Measurements from ENCODE around the gene COQ8A.

COQ8A gene

DNA sequence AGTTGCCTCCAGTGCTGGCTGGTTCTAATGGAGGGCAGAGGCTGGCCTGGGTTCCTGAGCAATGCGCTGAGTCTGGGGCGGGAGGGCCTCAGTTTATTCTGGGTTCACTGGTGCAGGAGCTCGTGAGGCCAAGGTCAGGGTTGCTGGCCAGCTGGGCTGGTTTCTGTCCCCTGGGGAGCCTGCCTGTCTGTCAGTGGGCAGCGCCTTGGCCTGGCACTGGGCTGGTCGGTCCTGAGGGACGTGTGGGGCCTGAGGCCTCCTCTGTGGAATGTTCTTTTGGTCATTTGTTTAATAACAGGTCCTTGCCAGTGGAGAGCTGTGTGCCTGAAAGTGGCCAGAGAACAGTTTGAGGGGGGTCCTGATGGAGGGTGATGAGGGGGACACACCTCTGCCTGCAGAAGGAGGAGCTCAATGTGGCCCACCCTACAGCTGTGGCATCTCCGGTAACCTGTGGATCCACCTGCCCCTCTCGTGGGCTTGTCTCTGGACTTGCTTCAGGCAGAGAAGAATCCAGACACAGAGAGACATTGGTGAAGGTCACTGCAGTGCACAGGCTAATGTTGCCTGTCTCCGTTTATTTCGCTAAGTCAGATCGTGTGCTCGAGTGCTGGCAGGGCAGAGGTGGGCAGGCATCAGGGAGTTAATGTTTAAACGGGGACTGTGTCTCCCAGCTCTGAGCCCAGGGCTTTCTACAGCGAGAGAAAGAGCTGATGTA lies 34.6 kb downstream of the COQ8A start:
- no peak for DNase-seq

DNA sequence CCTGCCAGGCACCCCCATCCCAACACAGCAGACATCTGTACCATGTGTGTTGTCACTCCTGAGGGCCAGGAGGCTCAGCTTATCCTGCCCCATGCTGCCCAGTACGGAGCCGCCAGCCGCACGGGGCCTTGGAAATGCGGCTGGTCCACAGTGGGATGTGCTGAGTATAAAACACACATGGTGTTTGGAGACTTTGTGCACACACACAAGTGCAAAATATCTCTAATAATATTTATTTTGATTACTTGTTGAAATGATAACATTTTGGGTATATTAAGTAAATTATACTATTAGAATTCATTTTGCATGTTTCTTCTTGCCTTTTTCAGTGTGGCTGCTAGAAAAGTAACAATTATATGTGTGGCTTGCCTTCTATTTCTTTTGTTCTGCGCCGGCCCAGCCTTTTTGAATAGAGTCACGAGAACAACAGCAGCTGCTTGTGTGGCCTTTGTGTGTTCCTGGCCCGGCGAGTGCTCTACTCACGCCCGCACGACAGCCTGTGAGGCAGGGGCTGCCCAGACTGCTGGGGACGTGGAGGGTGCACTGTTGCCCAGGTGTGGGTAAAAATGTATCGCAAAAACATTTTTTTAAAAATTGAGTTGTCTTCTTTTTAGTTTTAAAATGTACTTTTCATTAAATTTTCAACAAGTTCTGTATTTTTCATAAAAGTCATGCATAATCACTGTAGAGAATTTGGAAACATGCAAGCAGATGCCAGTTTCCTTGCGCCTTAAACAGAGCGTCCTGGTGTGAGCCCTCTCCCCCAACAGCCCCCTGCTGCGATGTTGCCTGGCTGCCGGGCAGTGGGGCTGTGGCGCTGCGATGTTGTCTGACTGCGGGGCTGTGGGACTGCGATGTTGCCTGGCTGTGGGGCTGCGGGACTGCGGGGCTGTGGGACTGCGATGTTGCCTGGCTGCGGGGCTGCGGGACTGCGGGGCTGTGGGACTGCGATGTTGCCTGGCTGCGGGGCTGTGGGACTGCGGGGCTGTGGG lies 35.5 kb downstream of the COQ8A start:
- no peak for DNase-seq

DNA sequence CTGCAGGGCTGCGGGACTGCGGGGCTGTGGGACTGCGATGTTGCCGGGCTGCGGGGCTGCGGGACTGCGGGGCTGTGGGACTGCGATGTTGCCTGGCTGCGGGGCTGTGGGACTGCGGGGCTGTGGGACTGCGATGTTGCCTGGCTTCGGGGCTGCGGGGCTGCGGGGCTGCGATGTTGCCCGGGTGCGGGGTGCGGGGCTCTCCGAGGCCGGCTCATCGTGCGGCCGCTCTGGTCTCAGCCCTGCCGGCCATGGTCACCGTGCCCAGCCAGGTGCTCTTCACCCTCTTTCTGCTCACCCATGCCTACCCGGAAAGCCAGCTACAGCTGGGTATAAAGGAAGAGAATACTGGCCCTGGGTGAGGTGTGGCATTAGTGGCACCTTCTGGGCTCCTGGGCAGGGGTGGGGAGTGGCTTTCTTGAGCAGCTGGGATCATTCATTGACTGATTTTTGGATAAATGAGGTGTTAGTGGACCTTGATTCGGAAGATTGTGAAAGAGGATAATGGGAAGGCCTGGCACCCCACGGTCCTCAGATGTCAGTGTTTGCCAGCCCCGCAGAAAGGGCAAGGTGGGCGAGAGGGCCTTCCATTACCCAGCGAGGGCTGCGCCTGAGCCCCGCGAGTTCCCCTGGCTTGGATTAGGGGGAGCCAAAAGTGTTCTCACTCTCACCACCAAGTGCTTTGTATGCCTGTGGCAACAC lies 36.3 kb downstream of the COQ8A start:
- no peak for DNase-seq

DNA sequence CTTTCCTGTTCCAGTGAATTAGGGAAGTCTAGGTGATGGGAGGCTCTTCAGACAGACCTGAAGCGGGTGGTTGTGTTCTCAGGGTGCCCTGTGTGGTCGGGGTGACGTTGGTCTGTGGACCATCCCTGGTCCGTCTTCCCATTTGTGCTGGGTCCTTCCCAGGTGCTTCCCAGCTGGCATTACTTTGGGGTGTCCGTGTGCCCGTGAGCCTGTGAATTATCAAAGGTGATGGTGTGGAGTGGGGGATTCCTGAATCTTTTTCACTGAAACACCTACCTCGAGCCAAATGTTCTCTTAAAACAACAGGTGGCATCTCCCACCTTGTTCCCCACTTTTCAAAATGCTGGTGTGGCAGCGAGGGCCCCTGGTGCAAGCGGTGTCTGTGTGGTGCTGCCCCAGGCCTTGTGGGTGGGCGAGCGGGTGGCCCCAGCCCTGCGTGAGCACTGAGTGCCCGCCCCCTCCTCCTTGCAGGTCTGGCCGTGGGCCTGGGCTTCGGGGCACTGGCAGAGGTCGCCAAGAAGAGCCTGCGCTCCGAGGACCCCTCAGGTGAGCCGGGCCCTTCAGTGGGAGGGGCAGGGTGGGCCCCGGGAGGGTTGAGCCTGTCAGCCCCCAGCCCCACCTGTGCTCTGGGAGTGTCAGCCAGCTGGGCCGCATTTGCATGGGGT lies 37.0 kb downstream of the COQ8A start:
- no peak for DNase-seq

DNA sequence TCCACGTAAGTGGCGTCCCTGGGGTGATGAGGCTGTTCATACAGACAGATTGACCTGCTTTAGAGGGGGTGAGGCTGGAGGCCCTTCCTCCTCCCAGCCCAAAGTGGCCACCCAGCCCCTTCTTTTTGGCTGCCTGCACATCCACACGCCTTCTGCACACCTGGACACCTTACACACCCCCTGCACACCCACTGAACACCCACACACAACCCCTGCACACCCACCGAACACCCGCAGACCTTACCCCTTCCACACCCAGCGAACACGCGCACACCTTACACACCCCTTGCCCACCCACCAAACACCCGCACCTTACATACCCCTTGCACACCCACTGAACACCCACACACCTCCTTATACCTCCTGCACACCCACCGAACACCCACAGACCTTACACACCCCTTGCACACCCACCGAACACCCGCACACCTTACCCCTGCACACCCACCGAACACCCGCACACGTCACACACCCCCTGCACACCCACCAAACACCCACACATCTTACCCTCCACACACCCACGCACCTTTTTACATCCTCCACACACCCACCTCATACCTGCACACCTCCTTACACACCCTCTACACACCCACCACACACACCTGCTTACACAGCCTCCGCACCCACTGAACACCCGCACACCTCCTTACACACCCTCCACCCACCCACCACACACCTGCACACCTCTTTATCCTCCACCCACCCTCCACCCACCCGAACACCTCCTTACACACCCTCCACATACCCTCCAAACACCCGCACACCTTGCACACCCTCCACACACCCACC lies 37.7 kb downstream of the COQ8A start:
- DNase-seq = no peak

DNA sequence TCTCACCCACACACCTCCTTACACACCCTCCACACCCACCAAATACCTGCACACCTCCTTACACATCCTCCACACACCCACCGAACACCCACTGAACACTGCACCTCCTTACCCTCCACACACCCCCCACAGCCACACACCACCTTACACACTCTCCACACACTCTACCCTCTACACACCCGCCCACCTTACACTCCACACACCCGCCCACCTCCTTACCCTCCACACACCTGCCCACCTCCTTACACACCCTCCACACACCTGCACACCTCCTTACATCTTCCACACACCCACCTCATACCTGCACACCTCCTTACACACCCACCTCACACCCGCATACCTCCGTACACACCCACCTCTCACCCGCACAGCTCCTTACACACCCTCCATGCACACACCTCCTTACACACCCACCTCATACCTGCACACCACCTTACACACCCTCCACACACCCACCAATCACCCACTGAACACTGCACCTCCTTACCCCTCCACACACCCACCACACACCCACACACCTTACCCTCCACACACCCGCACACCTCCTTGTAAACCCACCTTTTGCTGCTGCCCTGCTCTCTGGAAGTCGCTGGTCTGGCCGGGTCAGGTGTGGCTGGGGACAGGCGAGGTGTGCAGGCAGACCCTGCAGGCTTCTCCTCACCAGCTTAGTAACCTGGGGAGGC lies 38.5 kb downstream of the COQ8A start:
- DNase-seq = no peak

DNA sequence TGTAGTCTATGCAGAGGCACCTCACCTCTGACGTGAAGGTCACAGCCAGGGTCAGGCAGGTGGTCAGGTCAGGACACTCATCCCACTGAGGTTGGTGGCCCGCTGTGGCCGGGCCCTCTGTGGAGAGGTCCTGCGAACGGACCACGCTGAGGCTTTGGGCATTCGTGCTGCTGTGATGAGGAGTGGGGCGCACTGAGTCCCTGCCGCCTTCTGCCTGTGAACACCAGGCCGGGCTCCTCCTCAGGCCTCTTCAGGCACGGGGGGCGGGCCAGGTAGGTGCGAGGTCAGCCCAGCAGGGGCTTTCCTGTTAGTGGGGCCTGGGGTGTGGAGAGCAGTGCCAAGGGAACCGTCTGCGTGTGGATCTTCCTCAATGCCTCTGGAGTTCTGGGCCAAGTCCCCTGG lies 39.0 kb downstream of the COQ8A start:
- DNase-seq = no peak

DNA sequence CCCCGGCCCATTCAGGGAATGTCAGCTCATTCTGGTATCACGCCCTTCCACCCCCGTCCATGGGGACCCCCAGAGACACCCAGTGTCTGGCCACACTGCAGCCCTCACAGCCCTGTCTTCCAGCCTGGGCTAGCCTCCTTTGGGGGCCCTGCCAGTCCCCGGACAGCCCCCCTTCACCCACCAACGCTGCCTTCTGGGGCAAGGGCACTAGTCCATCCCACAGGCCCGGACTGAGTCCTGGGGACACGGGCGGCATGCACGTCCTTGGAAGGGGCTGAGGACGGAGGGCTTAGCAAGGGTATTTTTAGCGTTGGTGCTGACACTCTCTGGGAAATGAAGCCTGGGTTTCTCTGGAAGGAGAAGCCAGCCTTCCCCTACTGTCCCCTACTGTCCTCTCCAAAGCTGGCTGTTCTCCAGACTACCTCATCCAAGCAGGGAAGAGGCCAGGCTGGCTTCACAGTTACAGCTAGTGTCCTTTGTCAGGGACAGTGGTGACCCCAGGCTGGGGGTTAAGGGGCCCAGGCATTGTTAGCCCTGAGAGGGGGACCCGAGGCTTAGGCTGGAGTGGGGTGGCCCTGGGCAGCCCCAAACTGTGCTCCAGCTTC lies 39.5 kb downstream of the COQ8A start:
- no peak for DNase-seq

DNA sequence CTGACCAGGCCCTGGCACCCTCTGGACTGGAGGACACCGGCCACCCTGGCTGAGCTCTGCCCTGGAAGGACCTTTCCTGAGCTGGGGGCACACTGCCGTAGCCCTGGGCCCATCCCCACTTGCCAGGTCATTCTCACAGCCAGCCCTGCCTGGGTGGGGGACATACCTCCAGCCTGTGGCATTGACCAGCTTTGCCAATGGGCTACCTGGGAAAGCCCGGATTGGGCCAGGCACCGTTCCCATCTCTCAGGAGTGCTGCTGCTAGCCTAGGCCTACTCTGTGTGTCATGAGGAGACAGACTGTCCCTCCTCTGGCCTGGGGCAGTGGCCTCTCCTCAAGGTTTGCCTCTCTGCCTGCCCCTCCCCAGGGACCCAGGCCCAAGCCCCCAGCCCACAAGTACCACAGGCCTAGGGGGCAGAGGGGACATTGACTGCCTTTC lies 40.0 kb downstream of the COQ8A start:
- no peak for DNase-seq

DNA sequence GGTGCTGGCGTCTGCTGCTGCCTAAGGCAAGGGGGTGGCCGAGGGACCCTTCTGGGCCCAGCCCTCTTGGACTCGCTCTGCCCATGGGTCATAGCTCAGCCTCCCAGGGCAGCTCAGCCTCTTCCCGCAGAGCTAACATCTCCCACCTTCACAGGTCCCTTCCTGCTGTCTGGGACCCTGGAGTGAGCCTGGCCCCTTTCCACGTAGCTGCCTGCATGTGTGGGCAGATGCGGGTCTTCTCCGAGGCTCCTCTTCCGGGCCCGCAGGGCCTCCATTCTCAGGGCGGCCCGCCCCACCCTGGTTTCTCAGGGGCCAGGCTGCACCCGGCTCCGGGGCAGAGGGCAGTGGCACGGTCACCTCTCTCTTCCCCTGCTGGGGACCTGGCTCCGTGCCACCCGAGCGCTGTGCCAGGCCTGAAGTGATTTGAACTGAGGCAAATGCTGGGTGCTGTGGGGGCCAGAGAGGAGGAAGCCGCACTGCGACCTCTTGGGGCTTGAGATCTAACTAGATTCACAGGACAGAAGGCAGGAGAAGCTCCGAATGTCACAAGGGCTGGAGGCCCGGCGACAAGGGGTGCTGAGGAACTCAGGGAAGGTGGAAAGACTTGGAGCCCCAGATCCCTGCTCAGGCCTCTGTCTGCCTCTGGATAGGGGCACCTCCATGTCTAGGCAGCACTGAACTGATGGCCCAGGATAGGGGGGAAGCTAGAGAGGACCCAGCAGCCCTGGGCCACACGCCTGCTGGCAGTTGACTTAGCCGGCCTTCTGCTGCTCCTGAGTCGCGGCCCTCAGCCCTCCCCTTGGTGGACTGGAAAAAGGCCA lies 40.7 kb downstream of the COQ8A start:
- no peak for DNase-seq

DNA sequence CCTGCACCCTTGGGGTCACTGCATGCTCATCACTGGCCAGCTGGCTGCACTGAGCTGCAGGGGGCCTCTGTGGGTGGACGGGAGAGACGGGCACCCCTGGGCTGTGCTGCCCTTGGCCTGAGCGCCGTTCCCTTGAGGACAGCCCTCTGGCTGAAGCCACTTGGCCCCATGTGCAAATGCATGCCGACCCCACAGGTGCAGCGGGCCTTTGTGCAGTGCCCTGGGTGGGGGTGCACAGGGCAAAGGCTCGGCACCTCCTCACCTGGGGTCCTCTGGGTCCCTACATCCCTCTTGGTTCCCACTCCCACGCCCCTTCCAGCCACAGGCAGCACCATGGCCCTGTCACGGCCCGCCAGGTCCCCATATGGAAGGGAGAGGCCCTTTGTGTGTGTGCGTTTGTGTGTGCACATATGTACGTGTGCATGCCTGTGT lies 41.3 kb downstream of the COQ8A start:
- no peak for DNase-seq

DNA sequence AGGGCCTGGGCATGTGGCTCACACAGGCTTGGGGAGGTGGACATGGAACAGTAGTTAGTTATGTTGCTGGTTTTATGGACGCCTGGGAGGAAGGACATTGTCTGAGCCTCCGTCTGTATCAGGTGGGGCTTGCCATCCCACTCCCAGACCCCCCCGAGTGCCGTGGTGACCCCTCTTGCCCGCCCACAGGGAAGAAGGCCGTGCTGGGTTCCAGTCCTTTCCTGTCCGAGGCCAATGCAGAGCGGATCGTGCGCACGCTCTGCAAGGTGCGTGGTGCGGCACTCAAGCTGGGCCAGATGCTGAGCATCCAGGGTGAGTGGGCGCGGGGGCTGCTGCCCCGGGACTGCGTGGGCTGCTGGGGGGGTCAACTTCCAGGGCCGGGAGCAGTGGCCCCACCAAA lies 41.7 kb downstream of the COQ8A start:
- DNase-seq = no peak

DNA sequence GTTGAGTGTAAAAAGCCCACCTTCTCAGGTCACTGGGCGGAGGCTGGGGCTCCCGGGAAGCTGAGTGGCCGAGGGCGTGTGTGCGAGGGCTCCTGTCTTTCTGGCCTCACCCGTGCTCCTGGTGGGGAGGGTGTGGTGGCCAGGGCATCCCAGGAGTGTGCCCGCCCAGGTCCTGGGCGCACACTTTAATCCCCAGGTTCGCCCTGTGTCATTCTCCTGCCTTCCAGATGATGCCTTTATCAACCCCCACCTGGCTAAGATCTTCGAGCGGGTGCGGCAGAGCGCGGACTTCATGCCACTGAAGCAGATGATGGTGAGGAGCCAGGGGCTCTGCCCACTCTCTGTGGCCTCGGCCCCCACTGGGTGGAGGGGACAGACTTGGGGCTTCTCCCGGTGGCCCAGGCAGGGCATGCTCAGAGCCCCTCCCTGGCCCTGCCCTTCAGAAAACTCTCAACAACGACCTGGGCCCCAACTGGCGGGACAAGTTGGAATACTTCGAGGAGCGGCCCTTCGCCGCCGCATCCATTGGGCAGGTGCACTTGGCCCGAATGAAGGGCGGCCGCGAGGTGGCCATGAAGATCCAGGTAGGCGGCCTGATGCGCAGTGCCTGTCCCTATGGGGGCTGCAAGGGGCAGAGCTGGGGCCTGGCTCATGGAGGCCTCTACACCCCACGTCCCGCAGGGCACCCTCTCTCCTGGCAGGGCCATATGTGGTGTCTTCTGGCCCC lies 42.5 kb downstream of the COQ8A start:
- no peak for DNase-seq

DNA sequence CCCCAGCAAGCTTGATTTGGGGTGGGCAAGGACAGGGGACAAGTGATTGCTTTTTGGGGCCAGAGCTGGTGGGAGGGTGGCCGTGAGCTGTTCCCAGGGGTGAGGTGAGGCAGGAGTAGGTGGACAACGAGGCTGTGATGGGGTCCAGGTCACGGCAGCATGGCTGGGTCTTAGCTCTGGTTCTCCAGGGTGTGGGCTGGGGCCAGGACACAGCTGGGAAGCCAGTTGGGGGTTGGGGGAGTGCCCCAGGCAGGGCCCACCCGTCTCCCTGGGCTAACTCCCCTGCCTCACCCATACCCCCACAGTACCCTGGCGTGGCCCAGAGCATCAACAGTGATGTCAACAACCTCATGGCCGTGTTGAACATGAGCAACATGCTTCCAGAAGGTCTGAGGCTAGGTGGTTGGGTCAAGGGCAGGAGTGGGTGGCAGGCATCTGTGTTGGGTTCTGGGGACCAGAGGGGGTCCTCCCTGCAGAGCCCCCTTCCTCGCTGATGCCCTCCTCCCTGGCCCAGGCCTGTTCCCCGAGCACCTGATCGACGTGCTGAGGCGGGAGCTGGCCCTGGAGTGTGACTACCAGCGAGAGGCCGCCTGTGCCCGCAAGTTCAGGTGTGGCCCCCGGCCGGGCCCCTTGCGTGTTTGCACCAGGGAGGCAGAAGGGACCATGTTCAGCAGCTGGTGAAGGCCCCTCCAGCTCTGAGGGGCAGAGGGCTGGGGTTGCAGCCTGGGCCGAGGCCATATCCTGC lies 43.3 kb downstream of the COQ8A start:
- DNase-seq = no peak

DNA sequence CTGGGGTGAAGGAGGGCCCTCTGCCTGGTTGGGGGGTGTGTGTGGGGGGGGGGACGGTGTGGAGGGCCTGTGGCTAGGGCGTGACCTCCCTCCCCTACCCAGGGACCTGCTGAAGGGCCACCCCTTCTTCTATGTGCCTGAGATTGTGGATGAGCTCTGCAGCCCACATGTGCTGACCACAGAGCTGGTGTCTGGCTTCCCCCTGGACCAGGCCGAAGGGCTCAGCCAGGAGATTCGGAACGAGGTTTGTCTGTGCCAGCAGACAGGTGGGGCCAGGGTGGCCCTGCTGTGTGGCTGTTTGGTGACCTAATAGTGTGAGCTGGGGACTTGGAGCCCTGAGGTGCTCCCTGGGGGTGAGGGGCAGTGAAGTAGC lies 43.9 kb downstream of the COQ8A start:
- DNase-seq = no peak

DNA sequence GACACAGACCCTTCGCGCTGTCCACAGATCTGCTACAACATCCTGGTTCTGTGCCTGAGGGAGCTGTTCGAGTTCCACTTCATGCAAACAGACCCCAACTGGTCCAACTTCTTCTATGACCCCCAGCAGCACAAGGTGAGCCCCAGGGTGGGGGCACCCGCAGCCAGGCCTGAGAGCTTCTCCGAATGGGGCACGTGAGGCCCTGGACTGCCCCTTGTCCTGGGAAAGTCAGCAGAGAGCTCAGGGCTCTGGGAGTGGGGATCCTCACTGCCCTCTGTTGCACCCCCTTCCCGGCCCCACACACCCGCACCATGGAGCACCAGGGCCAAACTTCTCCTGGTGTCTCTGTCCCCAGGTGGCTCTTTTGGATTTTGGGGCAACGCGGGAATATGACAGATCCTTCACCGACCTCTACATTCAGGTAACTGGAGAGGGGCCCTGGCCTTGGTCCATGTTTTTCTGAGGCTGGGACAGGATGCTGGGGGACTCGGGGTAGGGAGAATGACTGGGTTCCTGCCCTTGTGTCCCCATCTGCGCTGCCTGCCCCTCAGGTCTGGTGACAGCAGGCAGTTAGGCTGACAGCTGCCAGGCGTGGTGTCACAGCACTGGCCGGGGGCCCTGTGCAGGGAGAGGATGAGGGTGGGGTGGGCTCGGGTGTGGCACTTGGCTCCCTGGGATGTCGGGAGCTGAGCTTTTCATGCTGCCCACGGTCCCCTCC lies 44.6 kb downstream of the COQ8A start:
- DNase-seq = no peak

DNA sequence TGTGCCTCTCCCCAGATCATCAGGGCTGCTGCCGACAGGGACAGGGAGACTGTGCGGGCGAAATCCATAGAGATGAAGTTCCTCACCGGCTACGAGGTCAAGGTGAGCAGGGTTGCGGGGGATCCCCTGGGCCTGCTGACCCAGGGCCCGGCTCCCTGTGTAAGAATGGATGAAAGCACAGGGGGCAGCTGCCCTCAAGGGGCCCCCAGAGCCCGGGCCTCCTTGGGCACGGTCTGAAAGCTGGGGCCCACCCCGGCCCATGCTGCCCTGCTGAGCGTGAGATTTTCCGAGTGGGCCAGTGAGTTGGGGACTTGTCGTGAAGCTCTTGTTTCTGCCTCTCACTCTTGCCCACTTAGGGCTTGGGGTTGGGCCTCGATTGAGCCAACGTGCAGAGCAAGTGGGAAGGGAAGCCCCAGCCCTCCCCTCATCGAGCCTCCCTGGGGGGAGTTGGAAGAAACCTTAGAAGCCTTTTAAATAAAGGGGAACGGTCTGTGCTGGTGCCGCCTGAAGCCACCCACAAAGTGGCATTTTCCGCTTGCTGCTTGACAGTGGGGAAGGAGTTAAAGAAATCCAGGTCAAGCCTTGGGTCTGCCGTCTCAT lies 45.2 kb downstream of the COQ8A start:
- DNase-seq = no peak

Data from cortex of kidney (tissue), 1 donor.